HepG2 (cell line): ENCODE results near the gene SAMD4A. TPM values are rescaled to one million over a fixed set of nuclear protein-coding genes. Genes with fewer than 3 reads are reported as not detected.

ENCODE experiments used
- ATAC-seq: fragments of 200-7000 bp; cut with Tn5 transposase; 3 replicates; pipeline ENCODE4 v1.9.1; 2020; ENCODE audit warnings: mild to moderate bottlenecking, moderate library complexity
- BruUV-seq: library from RNA; stranded (reverse); fragments of 400-500 nt; replicated peaks from 2 replicates; lab custom pipeline; 2021; lab: Mats Ljungman, UMichigan
- CTCF ChIA-PET: fragments of 300-600 bp; formaldehyde crosslinking; extraction: SDS; loops from one replicate; lab custom pipeline; 2021; ENCODE audit warnings: low total read pairs, inconsistent platforms, low intra/inter-chr PET ratio; lab: Yijun Ruan, JAX
- POLR2A ChIA-PET: fragments of 350-600 bp; sonication (Branson Sonifier 250); formaldehyde crosslinking; loops from one replicate; lab custom pipeline; 2020; ENCODE audit warnings: antibody characterized with exemption, inconsistent platforms; lab: Yijun Ruan, JAX
- DNase-seq: peaks from one replicate; pipeline ENCODE4 v3.0.0-alpha.2; 2015; ENCODE audit warnings: low spot score
- FAIRE-seq: peaks from 3 replicates; lab custom pipeline; 2011; peaks lifted over from hg19 to GRCh38; lab: Jason Lieb, UNC
- H2AFZ ChIP-seq: one replicate; pipeline ENCODE4 v1.6.1; 2011; ENCODE audit warnings: low read length, inconsistent platforms
- H3K27ac ChIP-seq: fragments of 300-600 bp; 3 replicates; pipeline ENCODE4 v1.8.0; 2011; ENCODE audit warnings: mixed run types, mild to moderate bottlenecking, mixed read lengths, low read length, inconsistent platforms; ENCODE audit not compliant: insufficient read depth; ENCODE audit errors: extremely low read length
- H3K27me3 ChIP-seq, 2 experiments: fragments of 200-600 bp in 1 of 2; 2 replicates in 1 of 2; 3 replicates in 1 of 2; pipeline versions ENCODE4 v1.6.0 to v1.8.0; 2011; ENCODE audit warnings: low read length in 2 of 2, mild to moderate bottlenecking in 2 of 2, moderate library complexity in 2 of 2, inconsistent platforms in 1 of 2; ENCODE audit not compliant: insufficient read depth in 2 of 2, control insufficient read depth in 1 of 2
- H3K36me3 ChIP-seq, 2 experiments: fragments of 200-600 bp in 1 of 2; replicated peaks in 1 of 2; 2 replicates in 1 of 2; 3 replicates in 1 of 2; pipeline versions ENCODE4 v1.5.1 to v1.8.0; 2011; ENCODE audit warnings: low read length in 2 of 2, inconsistent platforms in 1 of 2; ENCODE audit not compliant: insufficient read depth in 2 of 2, control insufficient read depth in 1 of 2
- H3K4me1 ChIP-seq: 2 replicates; pipeline ENCODE4 v1.5.1; 2012; ENCODE audit warnings: low read length, inconsistent platforms; ENCODE audit not compliant: insufficient read depth
- H3K4me2 ChIP-seq: 2 replicates; pipeline ENCODE4 v1.6.0; 2011; ENCODE audit warnings: low read depth, low read length, inconsistent platforms
- H3K4me3 ChIP-seq, 3 experiments: fragments of 200-600 bp in 1 of 3; sonication (generic), shearing (Covaris generic) in 1 of 3; replicated peaks in 1 of 3; 2 replicates each; pipeline ENCODE4 v1.5.1; 2011 to 2016; ENCODE audit warnings: low read length in 3 of 3, inconsistent platforms in 2 of 3, low read depth in 2 of 3, mild to moderate bottlenecking in 2 of 3, control low read depth in 1 of 3, mixed read lengths in 1 of 3; ENCODE audit not compliant: insufficient read depth in 1 of 3
- H3K79me2 ChIP-seq: one replicate; pipeline ENCODE4 v1.6.1; 2011; ENCODE audit warnings: low read length, inconsistent platforms; ENCODE audit not compliant: insufficient read depth
- H3K9ac ChIP-seq: 2 replicates; pipeline ENCODE4 v1.6.0; 2011; ENCODE audit warnings: mild to moderate bottlenecking, low read depth, low read length, inconsistent platforms; ENCODE audit not compliant: insufficient read depth
- H3K9me3 ChIP-seq: 2 replicates; pipeline ENCODE4 v1.5.1; 2012; ENCODE audit warnings: mild to moderate bottlenecking, low read length
- H4K20me1 ChIP-seq: 2 replicates; pipeline ENCODE4 v1.6.0; 2011; ENCODE audit warnings: inconsistent platforms, mild to moderate bottlenecking, low read length, moderate library complexity; ENCODE audit not compliant: insufficient read depth
- ATF1 ChIP-seq: IDR thresholded peaks from 2 replicates; pipeline ENCODE4 v1.6.1; 2016; ENCODE audit warnings: mild to moderate bottlenecking, control low read depth
- HIVEP1 ChIP-seq: sonication (generic); formaldehyde crosslinking; IDR thresholded peaks from 2 replicates; pipeline ENCODE4 v1.4.0; 2020; ENCODE audit warnings: mild to moderate bottlenecking, missing genetic modification reagents
- MBD4 ChIP-seq: IDR thresholded peaks from 2 replicates; pipeline ENCODE4 v1.6.1; 2012; ENCODE audit warnings: low read length, inconsistent platforms, borderline replicate concordance
- MED8 ChIP-seq: sonication (generic); formaldehyde crosslinking; IDR thresholded peaks from 2 replicates; pipeline ENCODE4 v1.8.1; 2023; ENCODE audit warnings: mild to moderate bottlenecking, missing genetic modification reagents; ENCODE audit not compliant: insufficient replicate concordance
- PPARG ChIP-seq: conservative IDR thresholded peaks from 2 replicates; pipeline ENCODE4 v1.6.1; 2016; ENCODE audit warnings: missing biosample characterization, missing genetic modification reagents
- RBM22 ChIP-seq: fragments of 200-400 bp; formaldehyde crosslinking; optimal IDR thresholded peaks from 2 replicates; pipeline ENCODE3; 2017; ENCODE audit warnings: mild to moderate bottlenecking, low read length, moderate library complexity
- SUZ12 ChIP-seq: fragments of 150-350 bp; IDR thresholded peaks from 2 replicates; pipeline ENCODE4 v1.6.1; 2014; ENCODE audit warnings: low read depth, low read length
- ZBTB7A ChIP-seq: sonication (generic); formaldehyde crosslinking; IDR thresholded peaks from 2 replicates; pipeline ENCODE4 v1.8.0; 2022; ENCODE audit warnings: mild to moderate bottlenecking, missing genetic modification reagents
- ZHX2 ChIP-seq, 2 experiments: sonication (generic) in 1 of 2; formaldehyde crosslinking in 1 of 2; IDR thresholded peaks; 2 replicates each; pipeline versions ENCODE4 v1.6.1 to v1.9.0; 2014 to 2022; ENCODE audit warnings: antibody characterized with exemption in 1 of 2, borderline replicate concordance in 1 of 2, inconsistent platforms in 1 of 2, low read depth in 1 of 2, missing genetic modification reagents in 1 of 2
- ZNF205 ChIP-seq: IDR thresholded peaks from 2 replicates; pipeline ENCODE4 v1.6.1; 2018; ENCODE audit warnings: missing biosample characterization, missing genetic modification reagents
- WGBS: methylation state at CpG from one replicate; pipeline ENCODE4 v1.1.6; 2017; ENCODE audit warnings: low lambda C conversion rate; 5-methylcytosine and 5-hydroxymethylcytosine counted together
- in situ Hi-C: cut with HindIII; loops from 2 replicates; pipeline ENCODE4 v1.10.0; 2017; ENCODE audit warnings: low pct_unique_long_range_greater_than_20kb; ENCODE audit not compliant: extremely low pct_ligation_motif_present
- intact Hi-C: fragments of 100-400 bp; cut with micrococcal nuclease; formaldehyde crosslinking; loops from one replicate; pipeline ENCODE4 v1.10.0; 2022; ENCODE audit not compliant: unreplicated experiment
- polyA plus RNA-seq, 8 experiments: library from polyadenylated mRNA; depleted of rRNA in 3 of 8; stranded (reverse) in 7 of 8; unstranded in 1 of 8; fragments of >200 nt; fragmentation: Illumina TruSeq in 4 of 8; extraction: Trizol in 4 of 8; gene quantifications; 2 replicates each; pipeline versions ENCODE4 v1.2.1 to v1.2.3, GENCODE V29; 2011 to 2016; ENCODE audit warnings: low read depth in 4 of 8, missing spikeins in 1 of 8, mixed read lengths in 1 of 8; ENCODE audit not compliant: insufficient read depth in 1 of 8
- total RNA-seq, 5 experiments: library from RNA; depleted of rRNA; stranded (reverse); fragments of >200 nt; fragmentation: Illumina TruSeq; extraction: Trizol; gene quantifications; 2 replicates each; pipeline ENCODE4 v1.2.3, GENCODE V29; 2016; ENCODE audit warnings: low read depth in 1 of 5

The SAMD4A gene
- total and polyA plus RNA-seq, 2 of the 13 experiments (the other 11 are each of a cell fraction or from before 2014, with no cell fraction given) = 11.8 to 13.0 TPM

- Histone ChIP-seq H3K9me3 (no peaks in the 10 kb centered on the region), H3K4me1 (peaks cover 25% of the 10 kb centered on the region), H3K79me2 (no peaks in the 10 kb centered on the region), H3K4me3 (no peak overlapping the region), H2AFZ (no peak overlapping the region), H3K27me3 (no peaks in the 10 kb centered on the region), H3K9ac (no peak overlapping the region), H4K20me1 (no peaks in the 10 kb centered on the region), H3K4me2 (no peak overlapping the region), H3K27ac (no peak overlapping the region), H3K36me3 (peaks cover 37 to 86% of the 10 kb centered on the region in 2 experiments)
- in situ Hi-C loops (loop anchor here (5.0 kb wide), 1 partner anchor 203 kb away; the partner anchor contains the start of gene SAMD4A), intact Hi-C loops (no loop called here)
- DNase-seq (no peak), ATAC-seq (no peak), FAIRE-seq (no peak)
- TF ChIP-seq ZNF205 (CRISPR knock-in tag) (no peak), RBM22 (peak; percentile 17), HIVEP1 (CRISPR knock-in tag) (no peak)
- CTCF ChIA-PET = no interaction called here
- no TSS peak for BruUV-seq
- POLR2A ChIA-PET = no interaction called here
- WGBS = 97% methylated on average over 14 of the region's 14 CpGs
These were observed 203.3 kb downstream of the SAMD4A start for GRCh38 chr14:54769951-54770863.

- intact Hi-C loops (no loop called here), in situ Hi-C loops (loop anchor here (5.0 kb wide), 1 partner anchor 204 kb away; the partner anchor contains the start of gene SAMD4A)
- no peaks in the 10 kb centered on the region for H3K9me3 ChIP-seq
- no peaks in the 10 kb centered on the region for H4K20me1 ChIP-seq
- DNase-seq = no peak
- FAIRE-seq = no peak
- no peak overlapping the region for H3K27ac ChIP-seq
- H3K4me2 ChIP-seq = no peak overlapping the region
- H3K9ac ChIP-seq = no peak overlapping the region
- H3K27me3 ChIP-seq = no peaks in the 10 kb centered on the region
- no peak overlapping the region for H2AFZ ChIP-seq
- no peak overlapping the region for H3K4me3 ChIP-seq
- peaks cover 25% of the 10 kb centered on the region for H3K4me1 ChIP-seq
- BruUV-seq = no TSS peak
- ATAC-seq = no peak
- WGBS = 80% methylated on average over 2 of the region's 6 CpGs
- ChIA-PET CTCF (no interaction called here), POLR2A (no interaction called here)
- no peaks in the 10 kb centered on the region for H3K79me2 ChIP-seq
- H3K36me3 ChIP-seq = peaks cover 37 to 86% of the 10 kb centered on the region in 2 experiments
- TF ChIP-seq ZHX2 (IDR thresholded peaks at IDR 0.05; ENCODE audit: low read depth) (no peak), ZHX2 (CRISPR knock-in tag; IDR thresholded peaks at IDR 0.05; ENCODE audit: borderline replicate concordance) (no peak), SUZ12 (no peak), MBD4 (no peak), ATF1 (CRISPR knock-in tag) (no peak), MED8 (CRISPR knock-in tag) (no peak), PPARG (CRISPR knock-in tag) (no peak), ZBTB7A (CRISPR knock-in tag) (no peak)
These were observed 204.6 kb downstream of the SAMD4A start for GRCh38 chr14:54771411-54772027.
